ENCODE measurements around the gene ARHGAP29.

Gene ARHGAP29

DNA sequence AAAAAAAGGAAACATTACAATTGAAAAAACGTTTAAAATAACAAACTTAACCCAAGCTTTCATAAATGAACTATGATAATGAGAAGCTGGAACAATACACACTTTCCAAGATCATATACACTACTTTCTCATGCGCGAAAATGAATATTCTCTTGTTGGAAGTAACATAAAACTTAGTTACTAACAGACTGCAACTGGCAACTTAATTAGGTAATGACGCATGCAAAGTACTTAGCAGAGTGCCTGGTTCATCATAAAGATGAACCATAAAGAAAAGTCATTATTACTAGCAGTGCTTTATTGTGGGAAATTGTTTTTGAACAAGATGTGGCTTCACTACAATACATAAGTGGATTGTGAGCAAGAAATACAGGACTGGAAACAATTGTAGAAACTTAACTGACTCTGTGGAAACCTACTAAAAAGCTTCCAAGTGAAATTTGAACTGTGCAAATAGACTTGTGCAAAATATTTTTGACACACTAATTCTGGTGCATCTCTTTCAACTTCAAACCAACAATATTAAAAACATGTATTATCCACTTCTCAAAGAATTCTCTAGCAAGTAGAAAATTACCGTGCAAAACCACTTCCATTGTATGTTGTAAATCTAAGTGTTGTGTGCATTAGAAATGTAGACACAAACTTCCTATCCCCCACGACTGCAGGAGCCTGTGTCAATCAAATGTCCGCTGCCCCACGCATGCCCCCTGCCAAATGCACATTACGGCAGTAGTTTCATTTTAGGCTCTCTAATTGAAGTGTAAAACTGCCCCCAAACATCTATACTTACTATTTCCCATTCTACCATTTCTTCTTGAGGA lies 2.0 kb downstream of the ARHGAP29 start:
- CTCF ChIA-PET = interaction anchor here (1.0 to 3.9 kb wide), 4 partner anchors 99 to 210 kb away, joined by 3 to 30 read pairs (median 18); no protein-coding TSS in a partner anchor
- peak overlapping the region; percentile 92 for H3K4me3 ChIP-seq (ENCODE audit: low read depth, low read length)
- no peak overlapping the region for H3K27ac ChIP-seq (ENCODE audit: extremely low read depth, low read depth, low read length)
- POLR2A ChIA-PET = interaction anchor here (1.0 to 3.3 kb wide), 3 partner anchors 12 to 164 kb away, joined by 3 to 32 read pairs (median 4); no protein-coding TSS in a partner anchor
- H3K36me3 ChIP-seq (ENCODE audit: control insufficient read depth in 2 of 2, insufficient read depth in 1 of 2, low read length in 2 of 2) = no peaks in the 10 kb centered on the region
- H3K9me3 ChIP-seq (ENCODE audit: control insufficient read depth, insufficient read depth, low read depth, low read length) = no peaks in the 10 kb centered on the region
- H3K4me1 ChIP-seq (ENCODE audit: control insufficient read depth, insufficient read depth, low read length) = peaks cover 9% of the 10 kb centered on the region
- no peak for TF ChIP-seq ZNF426 (tag by site-specific recombination; IDR thresholded peaks at IDR 0.05)
- TF ChIP-seq ZNF629 (tag by site-specific recombination; IDR thresholded peaks at IDR 0.05) = peak; percentile 82
- peak; percentile 91 for TF ChIP-seq ZNF639 (tag by site-specific recombination; IDR thresholded peaks at IDR 0.05)
- peak; percentile 93 for TF ChIP-seq TSHZ1 (tag by site-specific recombination; IDR thresholded peaks at IDR 0.05; ENCODE audit: borderline replicate concordance)
- TF ChIP-seq PRDM4 (tag by site-specific recombination; IDR thresholded peaks at IDR 0.05) = peak; percentile 67; the same call in 1 of the 2 replicates
- peak; percentile 41; the same call in 1 of the 2 replicates for TF ChIP-seq ZNF501 (tag by site-specific recombination; IDR thresholded peaks at IDR 0.05)
- peak; percentile 89 for TF ChIP-seq PRDM1 (tag by site-specific recombination; IDR thresholded peaks at IDR 0.05)
- TF ChIP-seq ZNF114 (tag by site-specific recombination; IDR thresholded peaks at IDR 0.05) = no peak
- no peak for TF ChIP-seq ZNF354C (tag by site-specific recombination; IDR thresholded peaks at IDR 0.05; ENCODE audit: borderline replicate concordance, low read depth)
- TF ChIP-seq, protein P1, sequence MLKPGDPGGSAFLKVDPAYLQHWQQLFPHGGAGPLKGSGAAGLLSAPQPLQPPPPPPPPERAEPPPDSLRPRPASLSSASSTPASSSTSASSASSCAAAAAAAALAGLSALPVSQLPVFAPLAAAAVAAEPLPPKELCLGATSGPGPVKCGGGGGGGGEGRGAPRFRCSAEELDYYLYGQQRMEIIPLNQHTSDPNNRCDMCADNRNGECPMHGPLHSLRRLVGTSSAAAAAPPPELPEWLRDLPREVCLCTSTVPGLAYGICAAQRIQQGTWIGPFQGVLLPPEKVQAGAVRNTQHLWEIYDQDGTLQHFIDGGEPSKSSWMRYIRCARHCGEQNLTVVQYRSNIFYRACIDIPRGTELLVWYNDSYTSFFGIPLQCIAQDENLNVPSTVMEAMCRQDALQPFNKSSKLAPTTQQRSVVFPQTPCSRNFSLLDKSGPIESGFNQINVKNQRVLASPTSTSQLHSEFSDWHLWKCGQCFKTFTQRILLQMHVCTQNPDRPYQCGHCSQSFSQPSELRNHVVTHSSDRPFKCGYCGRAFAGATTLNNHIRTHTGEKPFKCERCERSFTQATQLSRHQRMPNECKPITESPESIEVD (tag by site-specific recombination; IDR thresholded peaks at IDR 0.05) = peak; percentile 100
- no peak for TF ChIP-seq ZBTB1 (tag by site-specific recombination; IDR thresholded peaks at IDR 0.05)
- TF ChIP-seq ZNF362 (tag by site-specific recombination; IDR thresholded peaks at IDR 0.05) = peak; percentile 61
- TF ChIP-seq, protein P2, sequence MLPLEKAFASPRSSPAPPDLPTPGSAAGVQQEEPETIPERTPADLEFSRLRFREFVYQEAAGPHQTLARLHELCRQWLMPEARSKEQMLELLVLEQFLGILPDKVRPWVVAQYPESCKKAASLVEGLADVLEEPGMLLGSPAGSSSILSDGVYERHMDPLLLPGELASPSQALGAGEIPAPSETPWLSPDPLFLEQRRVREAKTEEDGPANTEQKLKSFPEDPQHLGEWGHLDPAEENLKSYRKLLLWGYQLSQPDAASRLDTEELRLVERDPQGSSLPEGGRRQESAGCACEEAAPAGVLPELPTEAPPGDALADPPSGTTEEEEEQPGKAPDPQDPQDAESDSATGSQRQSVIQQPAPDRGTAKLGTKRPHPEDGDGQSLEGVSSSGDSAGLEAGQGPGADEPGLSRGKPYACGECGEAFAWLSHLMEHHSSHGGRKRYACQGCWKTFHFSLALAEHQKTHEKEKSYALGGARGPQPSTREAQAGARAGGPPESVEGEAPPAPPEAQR (tag by site-specific recombination; IDR thresholded peaks at IDR 0.05) = no peak
- peak; percentile 51; the same call in 1 of the 2 replicates for TF ChIP-seq ZSCAN23 (tag by site-specific recombination; IDR thresholded peaks at IDR 0.05)
- TF ChIP-seq ZBTB17 (tag by site-specific recombination; IDR thresholded peaks at IDR 0.05) = peak; percentile 42; the same call in 1 of the 2 replicates
- TF ChIP-seq WT1 (tag by site-specific recombination; IDR thresholded peaks at IDR 0.05) = peak; percentile 87
- no peak for TF ChIP-seq ZNF585B (tag by site-specific recombination; IDR thresholded peaks at IDR 0.05)
- TF ChIP-seq INSM2 (tag by site-specific recombination; IDR thresholded peaks at IDR 0.05) = peak; percentile 86
- peak; percentile 76; the same call in 1 of the 2 replicates for TF ChIP-seq ZNF350 (tag by site-specific recombination; IDR thresholded peaks at IDR 0.05)
- TF ChIP-seq ZNF221 (tag by site-specific recombination; IDR thresholded peaks at IDR 0.05; ENCODE audit: borderline replicate concordance) = peak; percentile 52; the same call in 1 of the 2 replicates
- no peak for TF ChIP-seq ZFP3 (tag by site-specific recombination; IDR thresholded peaks at IDR 0.05; ENCODE audit: low read depth)
- TF ChIP-seq ZNF621 (tag by site-specific recombination; IDR thresholded peaks at IDR 0.05) = no peak

Measured in HEK293 (cell line).